ENCODE results near the gene OR13C9. TPM values are rescaled to one million over a fixed set of nuclear protein-coding genes. Genes with fewer than 3 reads are reported as not detected.

Gene OR13C9, protein sequence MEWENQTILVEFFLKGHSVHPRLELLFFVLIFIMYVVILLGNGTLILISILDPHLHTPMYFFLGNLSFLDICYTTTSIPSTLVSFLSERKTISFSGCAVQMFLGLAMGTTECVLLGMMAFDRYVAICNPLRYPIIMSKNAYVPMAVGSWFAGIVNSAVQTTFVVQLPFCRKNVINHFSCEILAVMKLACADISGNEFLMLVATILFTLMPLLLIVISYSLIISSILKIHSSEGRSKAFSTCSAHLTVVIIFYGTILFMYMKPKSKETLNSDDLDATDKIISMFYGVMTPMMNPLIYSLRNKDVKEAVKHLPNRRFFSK
- total RNA-seq (not detected in 2 replicates), polyA plus RNA-seq (not detected in 2 replicates), polyA minus RNA-seq (not detected in 2 replicates), Bru-seq, nascent RNA (not detected), BruChase-seq, experiment 1, labeled RNA remaining after a 6-hour chase (not detected), BruChase-seq, experiment 2, labeled RNA remaining after a 2-hour chase (not detected)
- polyA plus RNA-seq (2011; cell fraction: cytosol; rRNA removed): not detected in 2 replicates
- polyA plus RNA-seq (2011; cell fraction: nucleus; rRNA removed): 0.15 TPM in 1 of 2 replicates, not detected in the other
- polyA plus RNA-seq (2012): not detected in 2 replicates
- polyA minus RNA-seq (2011; cell fraction: cytosol; rRNA and poly(A)+ RNA removed): not detected
- not detected in 2 replicates for polyA minus RNA-seq (2011; cell fraction: nucleus; rRNA and poly(A)+ RNA removed)
- long read RNA-seq: 0 reads

DNA sequence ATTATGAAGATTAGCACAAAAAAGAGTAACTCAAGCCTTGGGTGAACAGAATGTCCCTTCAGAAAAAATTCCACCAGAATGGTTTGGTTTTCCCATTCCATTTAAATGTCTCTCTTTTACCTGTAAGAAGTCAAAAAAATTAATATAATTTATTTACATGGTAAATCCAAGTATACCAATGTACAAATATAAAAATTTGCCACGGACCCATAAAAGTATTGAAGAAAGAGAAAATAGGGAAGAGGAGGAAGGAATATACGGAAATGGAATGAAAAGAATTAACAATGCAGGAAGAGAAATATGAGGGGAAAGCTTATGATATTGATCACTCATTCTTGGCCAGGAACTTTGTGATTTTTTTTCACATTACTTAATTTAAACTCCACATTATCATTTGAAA, at the start of gene OR13C9:
TSS of gene OR13C9 (minus strand) at position 101 of the 400 bp plus-strand sequence. CDS start at position 101, 0 bp downstream.
- Histone ChIP-seq H3K9me3 (replicated peaks; ENCODE audit: control insufficient read depth, insufficient read depth, low read length) (no peaks in the 10 kb centered on the region), H2AFZ (ENCODE audit: low read depth, low read length) (no peak within 1 kb of the TSS), H3K27ac (ENCODE audit: insufficient read depth, low read depth, low read length) (no peak within 1 kb of the TSS), H3K9ac (replicated peaks; ENCODE audit: extremely low read depth, insufficient read depth, low read length) (no peak within 1 kb of the TSS), H3K4me1 (ENCODE audit: control insufficient read depth, extremely low read depth, insufficient read depth, low read length) (no peaks in the 10 kb centered on the region), H4K20me1 (replicated peaks; ENCODE audit: control insufficient read depth, extremely low read depth, insufficient read depth, low read length) (no peaks in the 10 kb centered on the region), H3K4me2 (ENCODE audit: insufficient read depth, low read length) (no peak within 1 kb of the TSS), H3K9me1 (replicated peaks; ENCODE audit: control insufficient read depth, extremely low read depth, insufficient read depth, low read length) (no peaks in the 10 kb centered on the region), H3K79me2 (ENCODE audit: control insufficient read depth, insufficient read depth, low read length) (no peaks in the 10 kb centered on the region), H3K27me3 (ENCODE audit: control insufficient read depth in 2 of 2, insufficient read depth in 2 of 2, low read length in 2 of 2) (no peaks in the 10 kb centered on the region), H3K4me3 (replicated peaks in 1 of 3; ENCODE audit: insufficient read depth in 1 of 3, low read depth in 1 of 3, low read length in 3 of 3) (no peak within 1 kb of the TSS), H3K36me3 (ENCODE audit: control insufficient read depth in 2 of 2, extremely low read depth in 1 of 2, insufficient read depth in 2 of 2, low read length in 2 of 2) (no peaks in the 10 kb centered on the region)
- no peak for FAIRE-seq
- ChIA-PET CTCF (no interaction called here), POLR2A (no interaction called here)
- dilution Hi-C loops (cut with MboI; ENCODE audit: extremely low pct_ligation_motif_present, low sequenced_read_pairs) (no loop called here), intact Hi-C loops (cut with micrococcal nuclease) (no loop called here)
- BruUV-seq (replicated peaks): no TSS peak
- TF ChIP-seq EZH2 (IDR thresholded peaks at IDR 0.05; ENCODE audit: borderline replicate concordance, low read depth, low read length, severe bottlenecking) (no peak), GATA2 (IDR thresholded peaks at IDR 0.05; ENCODE audit: insufficient read depth, insufficient read length, low read depth, low read length) (no peak), JUN (IDR thresholded peaks at IDR 0.05; ENCODE audit: borderline replicate concordance, insufficient read depth, insufficient read length, low read depth) (no peak), POLR2A (IDR thresholded peaks at IDR 0.05; ENCODE audit: low read depth, low read length) (no peak), FOS (IDR thresholded peaks at IDR 0.05; ENCODE audit: borderline replicate concordance, insufficient read depth, low read length) (no peak), POLR2AphosphoS5 (IDR thresholded peaks at IDR 0.05; ENCODE audit: insufficient read depth, low read depth, low read length) (no peak)
- TF ChIP-seq, protein P1, sequence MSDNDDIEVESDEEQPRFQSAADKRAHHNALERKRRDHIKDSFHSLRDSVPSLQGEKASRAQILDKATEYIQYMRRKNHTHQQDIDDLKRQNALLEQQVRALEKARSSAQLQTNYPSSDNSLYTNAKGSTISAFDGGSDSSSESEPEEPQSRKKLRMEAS (IDR thresholded peaks at IDR 0.05; ENCODE audit: insufficient read depth, insufficient read length): no peak
- TF ChIP-seq, protein P2, sequence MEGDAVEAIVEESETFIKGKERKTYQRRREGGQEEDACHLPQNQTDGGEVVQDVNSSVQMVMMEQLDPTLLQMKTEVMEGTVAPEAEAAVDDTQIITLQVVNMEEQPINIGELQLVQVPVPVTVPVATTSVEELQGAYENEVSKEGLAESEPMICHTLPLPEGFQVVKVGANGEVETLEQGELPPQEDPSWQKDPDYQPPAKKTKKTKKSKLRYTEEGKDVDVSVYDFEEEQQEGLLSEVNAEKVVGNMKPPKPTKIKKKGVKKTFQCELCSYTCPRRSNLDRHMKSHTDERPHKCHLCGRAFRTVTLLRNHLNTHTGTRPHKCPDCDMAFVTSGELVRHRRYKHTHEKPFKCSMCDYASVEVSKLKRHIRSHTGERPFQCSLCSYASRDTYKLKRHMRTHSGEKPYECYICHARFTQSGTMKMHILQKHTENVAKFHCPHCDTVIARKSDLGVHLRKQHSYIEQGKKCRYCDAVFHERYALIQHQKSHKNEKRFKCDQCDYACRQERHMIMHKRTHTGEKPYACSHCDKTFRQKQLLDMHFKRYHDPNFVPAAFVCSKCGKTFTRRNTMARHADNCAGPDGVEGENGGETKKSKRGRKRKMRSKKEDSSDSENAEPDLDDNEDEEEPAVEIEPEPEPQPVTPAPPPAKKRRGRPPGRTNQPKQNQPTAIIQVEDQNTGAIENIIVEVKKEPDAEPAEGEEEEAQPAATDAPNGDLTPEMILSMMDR (IDR thresholded peaks at IDR 0.05; ENCODE audit: extremely low read depth in 1 of 2, insufficient read depth in 1 of 2, low read depth in 1 of 2, low read length in 2 of 2): no peak
- DNase-seq (ENCODE audit: low read depth, low spot score): no peak

Data from endothelial cell of umbilical vein (primary cell).